Measurements from ENCODE around the gene CKB.

- no peak for TF ChIP-seq CTCF (IDR thresholded peaks at IDR 0.05)
- TF ChIP-seq POLR2A (IDR thresholded peaks at IDR 0.05): no peak
- no peak for TF ChIP-seq POLR2AphosphoS5 (IDR thresholded peaks at IDR 0.05)
- TF ChIP-seq EP300 (IDR thresholded peaks at IDR 0.05): no peak
Observed at GRCh38 chr14:103519043-103519836, 3.4 kb downstream of the CKB start.
